Measurements from ENCODE around the gene TMEM92. TPM values are rescaled to one million over a fixed set of nuclear protein-coding genes. Genes with fewer than 3 reads are reported as not detected.

TMEM92 gene
- total RNA-seq, 3 donors from 2014 or later (not counting 1 experiment from before 2014, with no cell fraction given): not detected

GRCh38 chr17:50264263-50265113 is 9.8 kb upstream of the TMEM92 start:
- intact Hi-C loops (cut with micrococcal nuclease): no loop called here
- peaks cover 9 to 22% of the 10 kb centered on the region in 2 donors for H3K27me3 Mint-ChIP-seq (ENCODE audit: low read depth in 2 of 2)
- peaks cover 0 to 10% of the 10 kb centered on the region in 2 donors for H3K4me1 Mint-ChIP-seq
- Histone ChIP-seq H3K36me3 (ENCODE audit: control insufficient read depth, insufficient read depth, low read length) (no peaks in the 10 kb centered on the region), H3K9me3 (ENCODE audit: control insufficient read depth, insufficient read depth, low read length) (no peaks in the 10 kb centered on the region), H3K27me3 (ENCODE audit: control insufficient read depth, insufficient read depth, low read length) (no peaks in the 10 kb centered on the region), H3K27ac (ENCODE audit: low read length) (no peak overlapping the region), H3K4me3 (ENCODE audit: low read length) (no peak overlapping the region), H3K4me1 (ENCODE audit: control insufficient read depth, insufficient read depth, low read length) (no peaks in the 10 kb centered on the region)
- no peak overlapping the region for H3K27ac Mint-ChIP-seq
- H3K4me3 Mint-ChIP-seq: no peak overlapping the region
- DNase-seq (no peak), ATAC-seq (no peak)
- H3K9me3 Mint-ChIP-seq: no peaks in the 10 kb centered on the region
- 71% methylated on average over 23 of the region's 23 CpGs for WGBS (ENCODE audit: insufficient coverage)
- TF ChIP-seq CTCF (IDR thresholded peaks at IDR 0.05): no peak
- no peaks in the 10 kb centered on the region for H3K36me3 Mint-ChIP-seq

GRCh38 chr17:50265212-50265611 is 9.1 kb upstream of the TMEM92 start:
- ATAC-seq (no peak), DNase-seq (no peak)
- Mint-ChIP-seq H3K4me1 (peaks cover 0 to 10% of the 10 kb centered on the region in 2 donors), H3K27ac (no peak overlapping the region), H3K4me3 (no peak overlapping the region), H3K9me3 (no peaks in the 10 kb centered on the region), H3K36me3 (no peaks in the 10 kb centered on the region), H3K27me3 (ENCODE audit: low read depth in 2 of 2) (peaks cover 9 to 22% of the 10 kb centered on the region in 2 donors)
- intact Hi-C loops (cut with micrococcal nuclease): no loop called here
- Histone ChIP-seq H3K27ac (ENCODE audit: low read length) (no peak overlapping the region), H3K4me3 (ENCODE audit: low read length) (no peak overlapping the region), H3K4me1 (ENCODE audit: control insufficient read depth, insufficient read depth, low read length) (no peaks in the 10 kb centered on the region), H3K27me3 (ENCODE audit: control insufficient read depth, insufficient read depth, low read length) (no peaks in the 10 kb centered on the region), H3K36me3 (ENCODE audit: control insufficient read depth, insufficient read depth, low read length) (no peaks in the 10 kb centered on the region), H3K9me3 (ENCODE audit: control insufficient read depth, insufficient read depth, low read length) (no peaks in the 10 kb centered on the region)
- 83% methylated on average over 2 of the region's 2 CpGs for WGBS (ENCODE audit: insufficient coverage)
- TF ChIP-seq CTCF (IDR thresholded peaks at IDR 0.05): no peak

- no peak overlapping the region for H3K27ac Mint-ChIP-seq
- WGBS (ENCODE audit: insufficient coverage): 83% methylated on average over 10 of the region's 10 CpGs
Measured at GRCh38 chr17:50265690-50266315, 8.5 kb upstream of the TMEM92 start.

More at GRCh38 chr17:50265690-50266315, 8.5 kb upstream of the TMEM92 start:
- H3K4me3 ChIP-seq (ENCODE audit: low read length): no peak overlapping the region
- H3K36me3 Mint-ChIP-seq: no peaks in the 10 kb centered on the region
- no peaks in the 10 kb centered on the region for H3K27me3 ChIP-seq (ENCODE audit: control insufficient read depth, insufficient read depth, low read length)
- no peaks in the 10 kb centered on the region for H3K36me3 ChIP-seq (ENCODE audit: control insufficient read depth, insufficient read depth, low read length)
- H3K4me1 Mint-ChIP-seq: peaks cover 0 to 10% of the 10 kb centered on the region in 2 donors
- DNase-seq (no peak), ATAC-seq (no peak)
- no peaks in the 10 kb centered on the region for H3K9me3 ChIP-seq (ENCODE audit: control insufficient read depth, insufficient read depth, low read length)
- H3K4me1 ChIP-seq (ENCODE audit: control insufficient read depth, insufficient read depth, low read length): no peaks in the 10 kb centered on the region
- H3K27me3 Mint-ChIP-seq (ENCODE audit: low read depth in 2 of 2): peaks cover 9 to 22% of the 10 kb centered on the region in 2 donors
- no peak overlapping the region for H3K4me3 Mint-ChIP-seq
- no peak for TF ChIP-seq CTCF (IDR thresholded peaks at IDR 0.05)
- H3K9me3 Mint-ChIP-seq: no peaks in the 10 kb centered on the region
- H3K27ac ChIP-seq (ENCODE audit: low read length): no peak overlapping the region
- intact Hi-C loops (cut with micrococcal nuclease): no loop called here
